Epithelial cell of esophagus (primary cell): ENCODE data around the gene SSBP3.

Experiments used
- DNase-seq: peaks from one replicate; pipeline ENCODE4 v3.0.0; 2010; ENCODE audit warnings: low read depth
- H3K4me3 ChIP-seq: 2 replicates; pipeline ENCODE4 v1.5.1; 2011; ENCODE audit warnings: mild to moderate bottlenecking, low read length, control low read depth
- CTCF ChIP-seq: IDR thresholded peaks from 2 replicates; pipeline ENCODE4 v1.5.1; 2011; ENCODE audit warnings: low read depth, mild to moderate bottlenecking, low read length, control low read depth, inconsistent platforms; ENCODE audit not compliant: insufficient read depth; ENCODE audit errors: missing control alignments

The SSBP3 gene

GRCh38 chr1:54191525-54191924 is 214.7 kb downstream of the SSBP3 start:
- H3K4me3 ChIP-seq = no peak overlapping the region
- no peak for DNase-seq
- TF ChIP-seq CTCF = no peak

DNA sequence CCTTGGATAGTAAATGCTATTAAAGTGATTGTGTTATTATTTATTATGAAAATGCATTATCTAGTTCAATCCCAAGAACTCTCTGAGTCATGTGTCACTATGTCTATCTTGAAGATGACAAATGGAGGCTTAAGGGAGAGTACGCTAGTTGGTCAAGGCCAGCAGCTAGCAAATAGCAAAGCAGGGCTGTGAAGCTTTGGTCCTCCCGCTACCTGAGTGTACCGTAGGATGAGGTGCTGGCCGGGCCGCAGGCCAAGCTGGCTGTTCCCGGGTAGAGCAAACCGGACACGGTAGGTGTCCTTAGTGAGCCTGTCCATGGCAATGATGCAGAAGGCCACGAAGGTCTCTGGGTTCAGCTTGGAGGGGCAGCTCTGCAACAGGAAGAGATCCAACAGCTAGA is 215.7 kb downstream of the SSBP3 start:
- no peak for DNase-seq
- no peak overlapping the region for H3K4me3 ChIP-seq
- no peak for TF ChIP-seq CTCF

GRCh38 chr1:54188291-54188690 is 217.9 kb downstream of the SSBP3 start:
- no peak overlapping the region for H3K4me3 ChIP-seq
- DNase-seq = no peak
- no peak for TF ChIP-seq CTCF

- no peak for TF ChIP-seq CTCF
- no peak overlapping the region for H3K4me3 ChIP-seq
- DNase-seq = no peak
Measured at GRCh38 chr1:54186056-54186455, 220.1 kb downstream of the SSBP3 start.

DNA sequence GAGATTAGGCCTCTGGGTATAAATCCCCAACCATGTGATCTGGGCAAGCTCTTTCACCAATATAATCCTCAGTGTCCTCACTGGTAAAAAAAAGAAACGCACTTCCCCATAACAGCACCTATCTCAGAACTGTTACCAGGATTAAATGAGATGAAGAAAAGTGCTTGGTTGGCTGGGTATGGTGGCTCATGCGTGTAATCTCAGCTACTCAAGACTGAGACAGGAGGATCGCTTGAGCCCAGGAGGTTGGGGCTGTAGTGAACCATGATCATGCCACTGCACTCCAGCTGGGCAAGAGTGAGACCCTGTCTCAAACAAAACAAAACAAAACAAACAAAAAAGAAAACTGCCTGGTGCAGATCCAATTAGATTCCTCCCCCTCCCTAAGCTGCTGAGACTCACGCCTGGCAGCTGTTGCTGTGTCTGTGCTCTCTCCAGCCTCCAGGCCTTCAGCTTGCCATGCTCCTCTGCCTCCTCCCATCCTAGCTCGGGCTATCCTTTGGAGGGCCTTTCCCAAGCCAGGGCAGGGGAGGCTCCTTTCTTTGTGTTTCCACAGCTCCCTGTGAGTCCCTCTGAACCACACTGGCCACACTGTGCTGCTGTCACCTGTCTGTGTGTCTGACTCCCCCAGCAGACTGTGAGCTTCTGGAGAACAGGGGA is 225.4 kb downstream of the SSBP3 start:
- no peak for TF ChIP-seq CTCF
- no peak overlapping the region for H3K4me3 ChIP-seq
- no peak for DNase-seq

DNA sequence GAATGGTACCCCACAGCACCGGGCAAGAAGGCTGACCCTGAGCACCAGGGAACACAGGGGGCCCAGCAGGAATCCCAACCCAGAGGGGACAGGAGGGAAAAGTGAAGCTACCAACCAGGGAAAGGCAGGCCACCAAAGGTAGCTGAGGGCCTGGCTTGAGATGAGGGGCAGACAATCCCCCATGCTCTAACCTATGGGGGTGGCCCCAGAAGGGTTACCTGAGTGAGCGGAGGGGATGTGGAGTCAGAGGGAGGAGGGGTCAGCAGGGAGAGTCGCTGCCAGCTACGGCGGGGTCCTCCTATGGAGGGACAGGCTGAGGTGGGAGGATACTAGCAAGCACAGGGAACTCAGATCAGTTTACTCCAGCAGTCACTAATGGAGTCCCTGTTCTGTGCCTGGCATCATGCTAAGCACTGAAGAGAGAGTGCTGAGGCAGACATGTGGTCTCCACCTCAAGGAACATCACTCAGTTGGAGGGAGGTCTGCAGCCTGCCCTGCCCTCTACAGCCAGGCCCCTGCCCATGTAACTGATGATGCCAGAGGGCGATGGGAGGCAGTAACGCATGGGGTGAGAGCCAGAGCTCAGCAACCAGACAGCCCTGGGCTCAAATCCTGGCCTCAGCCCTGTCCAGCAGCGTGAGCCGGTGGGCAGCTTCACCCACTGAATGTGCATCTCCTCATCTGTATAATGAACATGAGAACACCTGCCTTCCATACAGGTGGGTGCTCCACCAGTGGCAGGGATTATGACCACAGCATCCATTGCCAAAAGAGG is 227.7 kb downstream of the SSBP3 start:
- no peak for TF ChIP-seq CTCF
- DNase-seq = no peak
- H3K4me3 ChIP-seq = no peak overlapping the region
